Measurements from ENCODE around the gene VAV2. TPM values are rescaled to one million over a fixed set of nuclear protein-coding genes. Genes with fewer than 3 reads are reported as not detected.

Gene VAV2
- total RNA-seq, 1 donor from 2014 or later = 8.3 TPM

DNA sequence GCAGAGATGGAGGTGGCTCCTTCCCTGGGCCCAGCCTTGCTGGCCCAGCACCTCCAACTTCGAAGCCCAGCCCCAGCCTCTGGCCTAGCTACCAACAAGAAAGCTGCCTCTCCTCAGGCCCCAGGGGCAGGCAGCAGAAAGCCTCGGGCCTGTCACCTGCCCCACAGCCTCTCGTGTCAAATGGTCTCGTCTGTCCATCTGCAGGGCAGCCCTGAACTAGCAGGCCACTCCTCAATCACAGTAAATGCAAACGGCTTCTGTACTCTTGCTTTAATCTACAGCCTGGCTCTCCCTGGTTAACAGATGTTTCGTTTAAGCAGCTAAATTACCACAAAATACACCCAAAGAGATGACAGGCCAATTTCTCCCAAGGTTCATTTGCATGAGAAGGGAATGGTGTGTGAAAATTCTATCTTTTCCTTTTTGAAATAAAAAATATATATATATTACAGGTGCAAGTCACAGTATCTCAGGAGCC, 21.5 kb downstream of the VAV2 start:
- Histone ChIP-seq H3K4me1 (peaks cover 21% of the 10 kb centered on the region), H3K4me3 (no peak overlapping the region), H3K27me3 (no peaks in the 10 kb centered on the region), H3K9me3 (no peaks in the 10 kb centered on the region), H3K36me3 (no peaks in the 10 kb centered on the region), H3K27ac (no peak overlapping the region)
- DNase-seq (ENCODE audit: extremely low spot score in 2 of 2) = no peak
- intact Hi-C loops (cut with DNase I) = no loop called here
- TF ChIP-seq, protein P1, sequence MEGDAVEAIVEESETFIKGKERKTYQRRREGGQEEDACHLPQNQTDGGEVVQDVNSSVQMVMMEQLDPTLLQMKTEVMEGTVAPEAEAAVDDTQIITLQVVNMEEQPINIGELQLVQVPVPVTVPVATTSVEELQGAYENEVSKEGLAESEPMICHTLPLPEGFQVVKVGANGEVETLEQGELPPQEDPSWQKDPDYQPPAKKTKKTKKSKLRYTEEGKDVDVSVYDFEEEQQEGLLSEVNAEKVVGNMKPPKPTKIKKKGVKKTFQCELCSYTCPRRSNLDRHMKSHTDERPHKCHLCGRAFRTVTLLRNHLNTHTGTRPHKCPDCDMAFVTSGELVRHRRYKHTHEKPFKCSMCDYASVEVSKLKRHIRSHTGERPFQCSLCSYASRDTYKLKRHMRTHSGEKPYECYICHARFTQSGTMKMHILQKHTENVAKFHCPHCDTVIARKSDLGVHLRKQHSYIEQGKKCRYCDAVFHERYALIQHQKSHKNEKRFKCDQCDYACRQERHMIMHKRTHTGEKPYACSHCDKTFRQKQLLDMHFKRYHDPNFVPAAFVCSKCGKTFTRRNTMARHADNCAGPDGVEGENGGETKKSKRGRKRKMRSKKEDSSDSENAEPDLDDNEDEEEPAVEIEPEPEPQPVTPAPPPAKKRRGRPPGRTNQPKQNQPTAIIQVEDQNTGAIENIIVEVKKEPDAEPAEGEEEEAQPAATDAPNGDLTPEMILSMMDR (IDR thresholded peaks at IDR 0.05) = no peak
- TF ChIP-seq POLR2AphosphoS5 (IDR thresholded peaks at IDR 0.05; ENCODE audit: insufficient read depth in 1 of 2, low read depth in 1 of 2) (no peak), POLR2A (IDR thresholded peaks at IDR 0.05) (no peak)

DNA sequence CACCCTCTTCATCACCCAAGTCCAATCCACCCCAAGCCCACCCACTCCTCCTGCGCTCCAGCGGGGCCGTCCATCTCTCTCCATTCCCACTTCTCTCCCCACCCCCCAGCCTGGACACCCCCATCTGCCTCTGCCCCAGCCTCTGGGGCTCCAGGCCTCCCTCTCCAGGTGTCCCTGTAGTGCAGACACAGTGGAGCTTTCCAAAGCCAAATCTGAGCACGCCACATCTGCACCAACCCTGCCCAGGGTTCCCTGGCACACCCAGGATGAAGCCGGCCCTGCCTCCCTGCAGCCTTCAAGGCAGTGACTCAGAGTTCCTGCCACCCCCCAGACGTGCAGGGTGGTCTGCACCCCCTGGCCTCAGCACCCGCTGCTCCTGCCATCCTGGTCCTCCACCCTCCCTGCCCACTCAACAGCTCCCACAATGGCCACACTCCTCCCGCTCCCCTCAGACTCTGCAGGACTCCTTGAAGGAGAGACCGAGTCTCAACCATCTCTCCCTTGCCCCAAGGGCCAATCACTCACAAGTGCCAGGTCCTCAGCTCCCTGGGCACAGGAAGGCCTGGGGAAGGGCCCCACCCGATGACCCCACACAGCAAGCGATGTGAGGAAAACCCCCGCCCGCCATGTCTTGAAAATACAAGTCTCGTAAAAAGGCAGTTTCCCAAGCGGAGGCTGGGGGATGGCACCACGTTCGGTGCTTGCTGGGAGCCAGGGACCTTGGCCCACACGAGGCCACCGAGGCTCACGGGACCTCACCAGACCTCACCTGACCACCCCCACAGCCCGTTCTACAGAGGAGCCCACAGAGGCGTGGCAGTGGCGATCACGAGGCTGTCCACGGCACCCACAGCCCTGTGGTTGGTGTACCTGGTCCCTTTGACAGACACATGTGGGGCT, 22.2 kb downstream of the VAV2 start:
- Histone ChIP-seq H3K9me3 (no peaks in the 10 kb centered on the region), H3K4me3 (no peak overlapping the region), H3K4me1 (peaks cover 21% of the 10 kb centered on the region), H3K36me3 (no peaks in the 10 kb centered on the region), H3K27ac (no peak overlapping the region), H3K27me3 (no peaks in the 10 kb centered on the region)
- no peak for DNase-seq (ENCODE audit: extremely low spot score in 2 of 2)
- TF ChIP-seq POLR2A (IDR thresholded peaks at IDR 0.05) (no peak), POLR2AphosphoS5 (IDR thresholded peaks at IDR 0.05; ENCODE audit: insufficient read depth in 1 of 2, low read depth in 1 of 2) (no peak)
- TF ChIP-seq, protein P1 (IDR thresholded peaks at IDR 0.05) = no peak
- intact Hi-C loops (cut with DNase I) = no loop called here

DNA sequence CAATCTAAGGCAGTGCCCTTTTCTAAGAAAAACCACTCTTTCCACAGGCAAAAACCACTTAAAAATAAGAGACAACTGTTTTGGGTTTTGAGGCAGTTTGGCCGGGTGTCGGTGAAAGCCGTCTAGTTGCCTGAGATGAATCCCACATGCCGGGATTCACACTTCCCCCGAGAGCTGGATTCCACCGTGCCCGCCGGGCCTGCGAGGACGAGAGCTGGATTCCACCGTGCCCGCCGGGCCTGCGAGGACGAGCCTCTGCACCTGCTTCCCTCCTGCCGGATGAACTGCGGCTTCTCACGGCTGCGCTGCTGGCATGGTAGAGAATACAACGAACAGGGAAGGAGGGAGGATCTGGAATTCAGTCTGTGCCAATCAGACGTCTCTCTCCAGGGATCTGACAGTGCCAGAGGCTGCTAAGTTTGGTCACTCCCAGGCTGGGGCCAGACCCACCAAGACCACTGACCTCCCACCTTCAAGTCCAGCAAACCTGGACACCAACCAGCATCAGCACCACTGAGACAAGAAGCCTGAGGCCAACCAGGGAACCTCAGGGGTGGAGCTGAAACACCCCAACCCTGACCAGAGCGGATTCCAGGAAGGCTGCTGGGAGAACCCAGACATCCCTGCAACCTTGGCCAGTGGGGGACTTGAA, 23.0 kb downstream of the VAV2 start:
- H3K36me3 ChIP-seq = no peaks in the 10 kb centered on the region
- no peak overlapping the region for H3K27ac ChIP-seq
- DNase-seq (ENCODE audit: extremely low spot score in 2 of 2) = no peak
- TF ChIP-seq POLR2AphosphoS5 (IDR thresholded peaks at IDR 0.05; ENCODE audit: insufficient read depth in 1 of 2, low read depth in 1 of 2) (no peak), POLR2A (IDR thresholded peaks at IDR 0.05) (no peak)
- TF ChIP-seq, protein P1 (IDR thresholded peaks at IDR 0.05) = no peak
- H3K4me1 ChIP-seq = peaks cover 21% of the 10 kb centered on the region
- intact Hi-C loops (cut with DNase I) = no loop called here
- no peaks in the 10 kb centered on the region for H3K9me3 ChIP-seq
- no peak overlapping the region for H3K4me3 ChIP-seq
- no peaks in the 10 kb centered on the region for H3K27me3 ChIP-seq

DNA sequence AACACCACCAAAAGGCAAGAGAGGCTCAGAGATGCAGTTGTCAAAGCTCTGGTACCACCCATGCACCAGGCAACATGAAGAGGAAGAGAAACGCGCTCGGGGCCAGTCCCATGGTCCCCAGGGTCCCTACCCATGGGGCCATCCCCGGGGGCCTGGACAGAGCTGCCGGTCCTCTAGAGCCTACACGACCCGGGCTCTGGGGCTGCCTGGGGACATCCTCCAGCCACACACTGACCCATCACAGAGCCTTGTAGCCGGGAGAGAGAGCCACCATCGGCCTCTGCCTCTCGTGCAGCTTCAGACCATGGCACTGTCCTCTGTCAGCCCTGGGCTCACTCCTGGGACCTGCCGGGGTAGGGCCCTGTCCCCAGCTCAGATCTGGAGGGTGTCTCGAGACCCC, 23.7 kb downstream of the VAV2 start:
- Histone ChIP-seq H3K27me3 (no peaks in the 10 kb centered on the region), H3K4me1 (peaks cover 21% of the 10 kb centered on the region), H3K36me3 (no peaks in the 10 kb centered on the region), H3K4me3 (no peak overlapping the region), H3K9me3 (no peaks in the 10 kb centered on the region), H3K27ac (no peak overlapping the region)
- DNase-seq (ENCODE audit: extremely low spot score in 2 of 2) = no peak
- TF ChIP-seq POLR2A (IDR thresholded peaks at IDR 0.05) (no peak), POLR2AphosphoS5 (IDR thresholded peaks at IDR 0.05; ENCODE audit: insufficient read depth in 1 of 2, low read depth in 1 of 2) (no peak)
- TF ChIP-seq, protein P1 (IDR thresholded peaks at IDR 0.05) = no peak
- intact Hi-C loops (cut with DNase I) = no loop called here
